Measurements from ENCODE around the gene KRTAP9-2. TPM values are rescaled to one million over a fixed set of nuclear protein-coding genes. Genes with fewer than 3 reads are reported as not detected.

KRTAP9-2 gene
- polyA plus RNA-seq, 2 of the 4 experiments (the other 2 are of a cell fraction) = not detected

GRCh38 chr17:41190328-41190727 lies 36.1 kb upstream of the KRTAP9-2 start:
- Histone ChIP-seq H3K4me3 (no peak overlapping the region), H3K27ac (no peak overlapping the region), H3K9me3 (no peaks in the 10 kb centered on the region), H3K4me2 (no peak overlapping the region), H3K4me1 (no peaks in the 10 kb centered on the region)
- FAIRE-seq (no peak), DNase-seq (ENCODE audit: low read depth in 1 of 2, low spot score in 1 of 2) (no peak), ATAC-seq (no peak; a peak in 1 of 6 replicates)
- ChIA-PET POLR2A (no interaction called here), CTCF (no interaction called here)
- 77% methylated on average over 2 of the region's 3 CpGs for WGBS (ENCODE audit: missing lambda C conversion rate)
- TF ChIP-seq, protein P1, sequence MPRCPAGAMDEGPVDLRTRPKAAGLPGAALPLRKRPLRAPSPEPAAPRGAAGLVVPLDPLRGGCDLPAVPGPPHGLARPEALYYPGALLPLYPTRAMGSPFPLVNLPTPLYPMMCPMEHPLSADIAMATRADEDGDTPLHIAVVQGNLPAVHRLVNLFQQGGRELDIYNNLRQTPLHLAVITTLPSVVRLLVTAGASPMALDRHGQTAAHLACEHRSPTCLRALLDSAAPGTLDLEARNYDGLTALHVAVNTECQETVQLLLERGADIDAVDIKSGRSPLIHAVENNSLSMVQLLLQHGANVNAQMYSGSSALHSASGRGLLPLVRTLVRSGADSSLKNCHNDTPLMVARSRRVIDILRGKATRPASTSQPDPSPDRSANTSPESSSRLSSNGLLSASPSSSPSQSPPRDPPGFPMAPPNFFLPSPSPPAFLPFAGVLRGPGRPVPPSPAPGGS (IDR thresholded peaks at IDR 0.05) = no peak
- TF ChIP-seq ATOH8 (CRISPR knock-in tag; IDR thresholded peaks at IDR 0.05; ENCODE audit: low read depth) = no peak
- no peak for TF ChIP-seq MAFK (IDR thresholded peaks at IDR 0.05; ENCODE audit: partially characterized antibody)
- TF ChIP-seq POLR2A (IDR thresholded peaks at IDR 0.05; ENCODE audit: low read length) = no peak
- no peak for TF ChIP-seq JUN (IDR thresholded peaks at IDR 0.05)
- TF ChIP-seq, protein P2, sequence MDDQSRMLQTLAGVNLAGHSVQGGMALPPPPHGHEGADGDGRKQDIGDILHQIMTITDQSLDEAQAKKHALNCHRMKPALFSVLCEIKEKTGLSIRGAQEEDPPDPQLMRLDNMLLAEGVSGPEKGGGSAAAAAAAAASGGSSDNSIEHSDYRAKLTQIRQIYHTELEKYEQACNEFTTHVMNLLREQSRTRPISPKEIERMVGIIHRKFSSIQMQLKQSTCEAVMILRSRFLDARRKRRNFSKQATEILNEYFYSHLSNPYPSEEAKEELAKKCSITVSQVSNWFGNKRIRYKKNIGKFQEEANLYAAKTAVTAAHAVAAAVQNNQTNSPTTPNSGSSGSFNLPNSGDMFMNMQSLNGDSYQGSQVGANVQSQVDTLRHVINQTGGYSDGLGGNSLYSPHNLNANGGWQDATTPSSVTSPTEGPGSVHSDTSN (IDR thresholded peaks at IDR 0.05) = no peak
- no peak for TF ChIP-seq USF2 (IDR thresholded peaks at IDR 0.05)
- TF ChIP-seq RCOR1 (IDR thresholded peaks at IDR 0.05; ENCODE audit: low read depth, low read length) = no peak
- no peak for TF ChIP-seq NFE2L2 (conservative IDR thresholded peaks at IDR 0.05; ENCODE audit: low read length)

GRCh38 chr17:41196068-41196467 lies 30.4 kb upstream of the KRTAP9-2 start:
- FAIRE-seq (no peak), ATAC-seq (no peak), DNase-seq (ENCODE audit: low read depth in 1 of 2, low spot score in 1 of 2) (no peak)
- no peaks in the 10 kb centered on the region for H3K4me1 ChIP-seq
- no peak overlapping the region for H3K4me3 ChIP-seq
- CTCF ChIA-PET = no interaction called here
- no peak for TF ChIP-seq CBX2 (IDR thresholded peaks at IDR 0.05; ENCODE audit: borderline replicate concordance, low read depth)
- TF ChIP-seq NPAS2 (CRISPR knock-in tag; IDR thresholded peaks at IDR 0.05; ENCODE audit: borderline replicate concordance) = no peak
- no peak for TF ChIP-seq SREBF2 (IDR thresholded peaks at IDR 0.05)
- TF ChIP-seq JUNB (IDR thresholded peaks at IDR 0.05) = no peak
- no peak for TF ChIP-seq CHD4 (IDR thresholded peaks at IDR 0.05; ENCODE audit: borderline replicate concordance)
- TF ChIP-seq MAFK (IDR thresholded peaks at IDR 0.05; ENCODE audit: partially characterized antibody) = no peak
- TF ChIP-seq POLR2AphosphoS2 (conservative IDR thresholded peaks at IDR 0.05; ENCODE audit: low read length) = no peak
- H3K4me2 ChIP-seq = no peak overlapping the region
- POLR2A ChIA-PET = no interaction called here
- H3K9me3 ChIP-seq = 0 out of 3 replicates have a peak, but pooled peaks cover 2% of the 10 kb centered on the region
- 19% methylated on average over 1 of the region's 1 CpG for WGBS (ENCODE audit: missing lambda C conversion rate)
- H3K27ac ChIP-seq = no peak overlapping the region

DNA sequence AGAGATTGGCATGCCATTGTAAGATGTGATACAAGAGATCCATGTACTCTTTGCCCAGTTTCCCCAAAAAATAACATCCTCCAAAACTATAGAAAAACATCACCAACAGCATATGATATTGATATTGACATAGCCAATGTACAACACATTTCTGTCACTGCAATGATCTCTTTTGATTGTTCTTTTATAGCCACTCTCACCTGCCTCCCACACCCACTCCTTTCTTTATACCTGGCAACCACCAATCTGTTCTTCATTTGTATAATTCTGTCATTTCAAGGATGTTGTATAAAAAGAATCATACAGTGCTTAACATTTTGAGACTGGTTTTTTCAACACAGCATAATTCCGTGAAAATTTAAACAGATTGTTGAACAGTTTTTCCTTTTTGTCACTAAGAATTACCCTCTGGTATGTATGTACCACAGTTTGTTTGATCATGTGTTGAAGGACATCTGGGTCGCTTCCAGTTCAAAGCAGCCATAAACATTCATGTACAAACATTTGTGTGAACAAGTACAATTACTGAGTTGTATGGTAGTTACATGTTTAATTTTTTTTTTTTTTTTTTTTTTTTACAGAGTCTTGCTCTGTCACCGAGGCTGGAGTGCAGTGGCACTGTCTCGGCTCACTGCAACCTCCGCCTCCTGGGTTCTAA lies 26.9 kb upstream of the KRTAP9-2 start:
- no peak for ATAC-seq
- Histone ChIP-seq H3K9me3 (0 out of 3 replicates have a peak, but pooled peaks cover 2% of the 10 kb centered on the region), H3K4me1 (no peaks in the 10 kb centered on the region), H3K4me2 (no peak overlapping the region), H3K27ac (no peak overlapping the region), H3K4me3 (no peak overlapping the region)
- peak; percentile 65 for FAIRE-seq
- DNase-seq (ENCODE audit: low read depth in 1 of 2, low spot score in 1 of 2) = no peak
- WGBS (ENCODE audit: missing lambda C conversion rate) = 66% methylated on average over 5 of the region's 5 CpGs
- ChIA-PET CTCF (no interaction called here), POLR2A (no interaction called here)
- TF ChIP-seq EP300 (IDR thresholded peaks at IDR 0.05) = no peak
- TF ChIP-seq NPAS2 (CRISPR knock-in tag; IDR thresholded peaks at IDR 0.05; ENCODE audit: borderline replicate concordance) = no peak
- TF ChIP-seq E2F6 (IDR thresholded peaks at IDR 0.05; ENCODE audit: borderline replicate concordance, low read depth) = no peak
- no peak for TF ChIP-seq RAD21 (conservative IDR thresholded peaks at IDR 0.05 in 1 of 2, IDR thresholded peaks at IDR 0.05 in 1 of 2)
- TF ChIP-seq HOXB13 (CRISPR knock-in tag; IDR thresholded peaks at IDR 0.05; ENCODE audit: low read depth) = no peak
- TF ChIP-seq SREBF2 (IDR thresholded peaks at IDR 0.05) = no peak
- no peak for TF ChIP-seq GATA3 (IDR thresholded peaks at IDR 0.05; ENCODE audit: borderline replicate concordance)
- no peak for TF ChIP-seq ZFP36 (IDR thresholded peaks at IDR 0.05; ENCODE audit: borderline replicate concordance, partially characterized antibody)
- TF ChIP-seq ZC3H11A (IDR thresholded peaks at IDR 0.05) = no peak
- TF ChIP-seq MAFK (IDR thresholded peaks at IDR 0.05; ENCODE audit: partially characterized antibody) = no peak
- no peak for TF ChIP-seq KDM5A (IDR thresholded peaks at IDR 0.05)
